IMR-90 (cell line): Measurements from ENCODE around the gene NPL. TPM values are rescaled to one million over a fixed set of nuclear protein-coding genes. Genes with fewer than 3 reads are reported as not detected.
A peak's percentile ranks its signal among the peaks of the same experiment; 100 is the strongest.

Source experiments
- ATAC-seq: fragments of 200-7000 bp; cut with Tn5 transposase; 2 replicates; pipeline ENCODE4 v1.9.1; 2020; ENCODE audit warnings: low read depth, mild to moderate bottlenecking, moderate library complexity
- BruUV-seq: library from RNA; stranded (reverse); fragments of 400-500 nt; replicated peaks from 2 replicates; lab custom pipeline; 2021; lab: Mats Ljungman, UMichigan
- CTCF ChIA-PET: fragments of 300-600 bp; formaldehyde crosslinking; extraction: SDS; loops from one replicate; lab custom pipeline; 2021; ENCODE audit warnings: antibody characterized with exemption; lab: Yijun Ruan, JAX
- POLR2A ChIA-PET: fragments of 300-600 bp; sonication (Branson Sonifier 250); formaldehyde crosslinking; loops from one replicate; lab custom pipeline; 2022; ENCODE audit warnings: antibody characterized with exemption; ENCODE audit not compliant: unreplicated experiment; lab: Charles Lee
- DNase-seq: peaks from one replicate; pipeline ENCODE4 v3.0.0; 2013
- H2AFZ ChIP-seq: replicated peaks from 2 replicates; pipeline ENCODE3; 2013; ENCODE audit warnings: low read length, mild to moderate bottlenecking; ENCODE audit not compliant: poor library complexity
- H2AK5ac ChIP-seq: 2 replicates; pipeline ENCODE4 v1.6.1; 2013; ENCODE audit warnings: low read depth, low read length, inconsistent platforms
- H2AK9ac ChIP-seq: replicated peaks from 2 replicates; pipeline ENCODE3; 2013; ENCODE audit warnings: mild to moderate bottlenecking, low read depth, low read length, moderate library complexity; ENCODE audit not compliant: poor library complexity
- H2BK120ac ChIP-seq: 2 replicates; pipeline ENCODE4 v1.6.1; 2013; ENCODE audit warnings: low read depth, low read length, inconsistent platforms
- H2BK15ac ChIP-seq: 3 replicates; pipeline ENCODE4 v1.6.1; 2013; ENCODE audit warnings: low read depth, low read length, inconsistent platforms
- H2BK20ac ChIP-seq: 2 replicates; pipeline ENCODE4 v1.6.1; 2013; ENCODE audit warnings: low read depth, mild to moderate bottlenecking, inconsistent platforms, low read length, moderate library complexity
- H2BK5ac ChIP-seq: 2 replicates; pipeline ENCODE4 v1.6.1; 2013; ENCODE audit warnings: mild to moderate bottlenecking, low read depth, low read length, inconsistent platforms; ENCODE audit not compliant: poor library complexity, severe bottlenecking
- H3K14ac ChIP-seq: replicated peaks from 2 replicates; pipeline ENCODE4 v1.6.1; 2013; ENCODE audit warnings: low read depth, low read length, inconsistent platforms
- H3K18ac ChIP-seq: 2 replicates; pipeline ENCODE4 v1.6.1; 2013; ENCODE audit warnings: low read depth, low read length, control low read depth
- H3K23ac ChIP-seq: 2 replicates; pipeline ENCODE4 v1.6.1; 2013; ENCODE audit warnings: low read depth, low read length, inconsistent platforms
- H3K27ac ChIP-seq: 2 replicates; pipeline ENCODE4 v1.5.1; 2013; ENCODE audit warnings: mild to moderate bottlenecking, control low read depth, low read length; ENCODE audit not compliant: insufficient read depth
- H3K27me3 ChIP-seq: 2 replicates; pipeline ENCODE4 v1.6.1; 2013; ENCODE audit warnings: low read length; ENCODE audit not compliant: control insufficient read depth, insufficient read depth
- H3K36me3 ChIP-seq: 2 replicates; pipeline ENCODE4 v1.6.1; 2013; ENCODE audit warnings: low read length, mixed read lengths; ENCODE audit not compliant: control insufficient read depth, insufficient read depth
- H3K4ac ChIP-seq: 2 replicates; pipeline ENCODE4 v1.6.1; 2013; ENCODE audit warnings: low read depth, low read length, inconsistent platforms
- H3K4me1 ChIP-seq: 2 replicates; pipeline ENCODE4 v1.6.1; 2013; ENCODE audit warnings: low read length, mixed read lengths; ENCODE audit not compliant: control insufficient read depth, insufficient read depth
- H3K4me2 ChIP-seq: 2 replicates; pipeline ENCODE4 v1.6.1; 2013; ENCODE audit warnings: low read depth, mild to moderate bottlenecking, control low read depth, low read length, moderate library complexity
- H3K4me3 ChIP-seq: 2 replicates; pipeline ENCODE4 v1.5.1; 2013; ENCODE audit warnings: low read depth, mild to moderate bottlenecking, control low read depth, low read length, moderate library complexity; ENCODE audit not compliant: insufficient read depth
- H3K56ac ChIP-seq: 2 replicates; pipeline ENCODE4 v1.6.1; 2013; ENCODE audit warnings: low read length, inconsistent platforms; ENCODE audit not compliant: insufficient read depth; ENCODE audit errors: extremely low read depth
- H3K79me1 ChIP-seq, 2 experiments: 2 replicates each; pipeline ENCODE4 v1.6.1; 2013; ENCODE audit warnings: low read length in 2 of 2, inconsistent platforms in 1 of 2, low read depth in 1 of 2
- H3K9ac ChIP-seq: 2 replicates; pipeline ENCODE4 v1.6.1; 2013; ENCODE audit warnings: low read depth, low read length, control low read depth
- H3K9me1 ChIP-seq: 2 replicates; pipeline ENCODE4 v1.6.1; 2013; ENCODE audit warnings: low read length, inconsistent platforms; ENCODE audit not compliant: insufficient read depth
- H3K9me3 ChIP-seq: 2 replicates; pipeline ENCODE4 v1.6.1; 2013; ENCODE audit warnings: low read length; ENCODE audit not compliant: control insufficient read depth, insufficient read depth
- H4K20me1 ChIP-seq: 2 replicates; pipeline ENCODE4 v1.6.1; 2013; ENCODE audit warnings: low read length, inconsistent platforms; ENCODE audit not compliant: insufficient read depth
- H4K5ac ChIP-seq: 2 replicates; pipeline ENCODE4 v1.6.1; 2013; ENCODE audit warnings: mild to moderate bottlenecking, low read depth, low read length, control low read depth
- H4K8ac ChIP-seq, 2 experiments: 2 replicates each; pipeline ENCODE4 v1.6.1; 2013; ENCODE audit warnings: low read depth in 2 of 2, low read length in 2 of 2, control low read depth in 1 of 2, inconsistent platforms in 1 of 2
- H4K91ac ChIP-seq: 2 replicates; pipeline ENCODE4 v1.6.1; 2013; ENCODE audit warnings: low read depth, low read length, inconsistent platforms; ENCODE audit not compliant: insufficient read depth
- CHD1 ChIP-seq: IDR thresholded peaks from 2 replicates; pipeline ENCODE4 v1.6.1; 2012; ENCODE audit warnings: low read depth, low read length, improper control_type of control experiment
- CTCF ChIP-seq: conservative IDR thresholded peaks from 2 replicates; pipeline ENCODE4 v1.5.1; 2012; ENCODE audit warnings: mild to moderate bottlenecking, low read depth, low read length, improper control_type of control experiment
- ELK1 ChIP-seq: fragments of 150-350 bp; IDR thresholded peaks from 2 replicates; pipeline ENCODE4 v1.6.1; 2016; ENCODE audit warnings: low read depth, mild to moderate bottlenecking, low read length, moderate library complexity, borderline replicate concordance
- MAFK ChIP-seq: IDR thresholded peaks from 2 replicates; pipeline ENCODE4 v1.6.1; 2012; ENCODE audit warnings: low read depth, low read length, improper control_type of control experiment
- MAZ ChIP-seq: IDR thresholded peaks from 2 replicates; pipeline ENCODE4 v1.6.1; 2012; ENCODE audit warnings: low read depth, mild to moderate bottlenecking, low read length, improper control_type of control experiment, moderate library complexity, borderline replicate concordance
- MXI1 ChIP-seq: IDR thresholded peaks from 2 replicates; pipeline ENCODE4 v1.6.1; 2012; ENCODE audit warnings: low read depth, mild to moderate bottlenecking, low read length, moderate library complexity, borderline replicate concordance
- POLR2A ChIP-seq: IDR thresholded peaks from 2 replicates; pipeline ENCODE4 v1.6.1; 2012; ENCODE audit warnings: mild to moderate bottlenecking, low read depth, low read length
- SMC3 ChIP-seq: fragments of 150-350 bp; IDR thresholded peaks from 2 replicates; pipeline ENCODE4 v1.6.1; 2016; ENCODE audit warnings: low read depth, mild to moderate bottlenecking, antibody characterized with exemption, low read length, moderate library complexity
- USF2 ChIP-seq: fragments of 150-350 bp; IDR thresholded peaks from 2 replicates; pipeline ENCODE4 v1.6.1; 2017; ENCODE audit warnings: mild to moderate bottlenecking, antibody characterized with exemption, low read length, low read depth
- WGBS, 2 experiments: methylation state at CpG; one replicate each; pipeline versions ENCODE4 v1.1.5 to v1.1.7; 2013; ENCODE audit warnings: missing lambda C conversion rate in 2 of 2; ENCODE audit not compliant: insufficient read length in 1 of 2; ENCODE audit errors: extremely low coverage in 2 of 2; 5-methylcytosine and 5-hydroxymethylcytosine counted together
- dilution Hi-C: fragments of 300-500 bp; cut with HindIII; formaldehyde crosslinking; loops from one replicate; pipeline ENCODE4 v1.14.3; 2018; ENCODE audit warnings: low sequenced_read_pairs; ENCODE audit not compliant: unreplicated experiment
- in situ Hi-C: fragments of 300-500 bp; cut with MboI; formaldehyde crosslinking; loops from 3 replicates; pipeline ENCODE4 v1.14.3; 2019; ENCODE audit warnings: low sequenced_read_pairs, inconsistent platforms, mixed read lengths
- intact Hi-C: fragments of 100-400 bp; cut with micrococcal nuclease; formaldehyde crosslinking; loops from 2 replicates; pipeline ENCODE4 v1.10.0; 2022
- polyA plus RNA-seq, 3 experiments: library from polyadenylated mRNA; depleted of rRNA; stranded (reverse); fragments of >200 nt; gene quantifications; 2 replicates each; pipeline ENCODE4 v1.2.3, GENCODE V29; 2012; ENCODE audit warnings: low replicate concordance in 1 of 3
- total RNA-seq: library from RNA; depleted of rRNA; stranded (reverse); fragments of >200 nt; gene quantifications from 2 replicates; pipeline ENCODE4 v1.2.3, GENCODE V29; 2012

Gene NPL
- total and polyA plus RNA-seq, 2 of the 4 experiments (the other 2 are of a cell fraction): 0.36 to 0.68 TPM

- BruUV-seq: no TSS peak
- Histone ChIP-seq H4K20me1 (peaks cover 53% of the 10 kb centered on the region), H2BK5ac (peak within 1 kb of the TSS; percentile 81), H3K9ac (peak within 1 kb of the TSS; percentile 91), H3K27ac (peak within 1 kb of the TSS; percentile 94), H4K5ac (peak within 1 kb of the TSS; percentile 54), H3K4me3 (peak within 1 kb of the TSS; percentile 75), H3K23ac (peak within 1 kb of the TSS; percentile 85), H2BK20ac (0 out of 2 replicates have a peak within 1 kb of the TSS, but pooled peaks have one; percentile 27), H2AK5ac (peak within 1 kb of the TSS; percentile 54), H3K4ac (peak within 1 kb of the TSS; percentile 73), H3K79me1 (peaks cover 0 to 21% of the 10 kb centered on the region in 2 experiments; a peak in 2 of 4 replicates), H3K36me3 (peaks cover 11% of the 10 kb centered on the region), H3K4me2 (peak within 1 kb of the TSS; percentile 92), H2BK120ac (peak within 1 kb of the TSS; percentile 10; the same call in 1 of the 2 replicates), H3K27me3 (no peaks in the 10 kb centered on the region), H4K8ac (peak within 1 kb of the TSS; percentile 64 to 79), H3K18ac (peak within 1 kb of the TSS; percentile 56; the same call in 1 of the 2 replicates), H2AK9ac (peak within 1 kb of the TSS; percentile 90), H2AFZ (peak within 1 kb of the TSS; percentile 96), H3K9me1 (peaks cover 8% of the 10 kb centered on the region), H3K9me3 (no peaks in the 10 kb centered on the region), H4K91ac (peak within 1 kb of the TSS; percentile 71), H3K4me1 (peaks cover 2% of the 10 kb centered on the region; the same call in 1 of the 2 replicates), H3K56ac (peak within 1 kb of the TSS; percentile 55), H3K14ac (peak within 1 kb of the TSS; percentile 77), H2BK15ac (no peak within 1 kb of the TSS)
- DNase-seq (peak; percentile 85), ATAC-seq (peak; percentile 89)
- intact Hi-C loops (loop anchor here (5.0 kb wide), 1 partner anchor 237 kb away; the partner anchor contains the start of gene RGS16), dilution Hi-C loops (no loop called here), in situ Hi-C loops (no loop called here)
- CTCF ChIA-PET: interaction anchor here (0.6 to 0.7 kb wide), 2 partner anchors 43 to 949 kb away, joined by 3 read pairs; no protein-coding TSS in a partner anchor
- TF ChIP-seq POLR2A (peak; percentile 97), SMC3 (no peak), ELK1 (no peak), MAFK (no peak), MAZ (peak; percentile 95), MXI1 (peak; percentile 80), CHD1 (0 out of 2 replicates have a peak, but pooled peaks have one; percentile 24), USF2 (peak; percentile 83), CTCF (peak; percentile 26; the same call in 1 of the 2 replicates)
- 1% methylated on average over 22 of the region's 92 CpGs; no CpG with 5 or more reads in 1 of the 2 experiments for WGBS, 2 experiments
- POLR2A ChIA-PET: no interaction called here
Observed at GRCh38 chr1:182839209-182840066, 49.9 kb downstream of the NPL start, which contains the start of gene DHX9. Gene DHX9 (plus strand): TSS chr1:182839347. CDS start chr1:182842567, 3,220 bp downstream.
